ENCODE results near the gene SV2B. TPM values are rescaled to one million over a fixed set of nuclear protein-coding genes. Genes with fewer than 3 reads are reported as not detected.

Gene SV2B
- total RNA-seq, 2 donors from 2014 or later, result 0.17 to 1.1 TPM

GRCh38 chr15:91202510-91203102 lies 102.5 kb downstream of the SV2B start:
- H3K9me3 ChIP-seq, result no peaks in the 10 kb centered on the region
- no peaks in the 10 kb centered on the region for H3K27me3 ChIP-seq
- intact Hi-C loops (cut with DNase I), result no loop called here
- DNase-seq, result no peak
- H3K4me3 ChIP-seq, result no peak overlapping the region
- no peak for TF ChIP-seq CTCF (IDR thresholded peaks at IDR 0.05)
- H3K9ac ChIP-seq (ENCODE audit: low read depth in 2 of 2, low read length in 2 of 2), result no peak overlapping the region
- H3K27ac ChIP-seq, result no peak overlapping the region
- no peaks in the 10 kb centered on the region for H3K36me3 ChIP-seq
- H3K4me1 ChIP-seq, result no peaks in the 10 kb centered on the region

- no peak overlapping the region for H3K27ac ChIP-seq
- H3K27me3 ChIP-seq, result no peaks in the 10 kb centered on the region
- H3K36me3 ChIP-seq, result no peaks in the 10 kb centered on the region
- H3K9me3 ChIP-seq, result no peaks in the 10 kb centered on the region
- TF ChIP-seq CTCF (IDR thresholded peaks at IDR 0.05), result no peak
- H3K4me1 ChIP-seq, result no peaks in the 10 kb centered on the region
- H3K9ac ChIP-seq (ENCODE audit: low read depth in 2 of 2, low read length in 2 of 2), result no peak overlapping the region
- H3K4me3 ChIP-seq, result no peak overlapping the region
- DNase-seq, result no peak
- intact Hi-C loops (cut with DNase I), result no loop called here
Observed at GRCh38 chr15:91203619-91204203, 103.7 kb downstream of the SV2B start.

- H3K36me3 ChIP-seq, result no peaks in the 10 kb centered on the region
- no peak overlapping the region for H3K9ac ChIP-seq (ENCODE audit: low read depth in 2 of 2, low read length in 2 of 2)
- H3K9me3 ChIP-seq, result no peaks in the 10 kb centered on the region
- H3K4me3 ChIP-seq, result no peak overlapping the region
- no peak for DNase-seq
- H3K27me3 ChIP-seq, result no peaks in the 10 kb centered on the region
- no peak for TF ChIP-seq CTCF (IDR thresholded peaks at IDR 0.05)
- no peak overlapping the region for H3K27ac ChIP-seq
- H3K4me1 ChIP-seq, result no peaks in the 10 kb centered on the region
- intact Hi-C loops (cut with DNase I), result no loop called here
Observed at GRCh38 chr15:91208371-91208770, 108.3 kb downstream of the SV2B start.

GRCh38 chr15:91209318-91209717 lies 109.3 kb downstream of the SV2B start:
- intact Hi-C loops (cut with DNase I), result no loop called here
- TF ChIP-seq CTCF (IDR thresholded peaks at IDR 0.05), result no peak

GRCh38 chr15:91209726-91210125 lies 109.7 kb downstream of the SV2B start:
- no peaks in the 10 kb centered on the region for H3K9me3 ChIP-seq
- no peak overlapping the region for H3K9ac ChIP-seq (ENCODE audit: low read depth in 2 of 2, low read length in 2 of 2)
- H3K27ac ChIP-seq, result no peak overlapping the region
- no peaks in the 10 kb centered on the region for H3K27me3 ChIP-seq
- intact Hi-C loops (cut with DNase I), result no loop called here
- no peaks in the 10 kb centered on the region for H3K4me1 ChIP-seq
- H3K36me3 ChIP-seq, result no peaks in the 10 kb centered on the region
- TF ChIP-seq CTCF (IDR thresholded peaks at IDR 0.05), result no peak
- H3K4me3 ChIP-seq, result no peak overlapping the region
- DNase-seq, result no peak

More at GRCh38 chr15:91209318-91209717, 109.3 kb downstream of the SV2B start:
- Histone ChIP-seq H3K4me3 (no peak overlapping the region), H3K27ac (no peak overlapping the region), H3K9ac (ENCODE audit: low read depth in 2 of 2, low read length in 2 of 2) (no peak overlapping the region), H3K27me3 (no peaks in the 10 kb centered on the region), H3K9me3 (no peaks in the 10 kb centered on the region), H3K4me1 (no peaks in the 10 kb centered on the region), H3K36me3 (no peaks in the 10 kb centered on the region)
- no peak for DNase-seq
